H1 (cell line): ENCODE results near the gene TBC1D32. TPM values are rescaled to one million over a fixed set of nuclear protein-coding genes. Genes with fewer than 3 reads are reported as not detected.

Experiments
- CTCF ChIA-PET: fragments of 300-600 bp; sonication (Branson Sonifier 250); formaldehyde crosslinking; loops from one replicate; lab custom pipeline; 2021; ENCODE audit not compliant: partially characterized antibody; lab: Charles Lee
- POLR2A ChIA-PET: fragments of 300-600 bp; sonication (Branson Sonifier 250); formaldehyde crosslinking; loops from one replicate; lab custom pipeline; 2021; ENCODE audit warnings: inconsistent platforms; ENCODE audit not compliant: partially characterized antibody; lab: Charles Lee
- DNase-seq, 2 experiments: peaks; one replicate each; pipeline versions ENCODE4 v3.0.0 to v3.0.0-alpha.2; 2010 to 2022; ENCODE audit warnings: low spot score in 2 of 2, low read depth in 1 of 2, mixed read lengths in 1 of 2
- FAIRE-seq: peaks from 2 replicates; lab custom pipeline; 2011; peaks lifted over from hg19 to GRCh38; lab: Jason Lieb, UNC
- H2AFZ ChIP-seq: 2 replicates; pipeline ENCODE4 v1.8.1; 2012; ENCODE audit warnings: low read length, inconsistent platforms
- H2AK5ac ChIP-seq: 2 replicates; pipeline ENCODE4 v1.6.1; 2013; ENCODE audit warnings: low read depth, low read length
- H2BK120ac ChIP-seq: replicated peaks from 2 replicates; pipeline ENCODE3; 2013; ENCODE audit warnings: low read depth, low read length, inconsistent platforms
- H2BK12ac ChIP-seq: 2 replicates; pipeline ENCODE4 v1.6.1; 2013; ENCODE audit warnings: low read depth, low read length
- H2BK15ac ChIP-seq: 2 replicates; pipeline ENCODE4 v1.6.1; 2013; ENCODE audit warnings: low read length
- H2BK20ac ChIP-seq: 2 replicates; pipeline ENCODE4 v1.6.1; 2013; ENCODE audit warnings: low read length
- H2BK5ac ChIP-seq: 2 replicates; pipeline ENCODE4 v1.6.1; 2013; ENCODE audit warnings: low read depth, low read length
- H3K14ac ChIP-seq: 2 replicates; pipeline ENCODE4 v1.6.1; 2013; ENCODE audit warnings: inconsistent platforms; ENCODE audit not compliant: insufficient read length
- H3K18ac ChIP-seq: 2 replicates; pipeline ENCODE4 v1.6.1; 2013; ENCODE audit warnings: low read length; ENCODE audit errors: extremely low read depth
- H3K23ac ChIP-seq: 2 replicates; pipeline ENCODE4 v1.6.1; 2013; ENCODE audit warnings: inconsistent platforms; ENCODE audit not compliant: insufficient read length
- H3K23me2 ChIP-seq: 2 replicates; pipeline ENCODE4 v1.6.1; 2013; ENCODE audit warnings: low read depth, low read length
- H3K27ac ChIP-seq: 2 replicates; pipeline ENCODE4 v1.6.1; 2011; ENCODE audit warnings: low read depth, low read length, inconsistent platforms
- H3K27me3 ChIP-seq, 4 experiments: replicated peaks in 1 of 4; 1 replicate in 1 of 4; 2 replicates in 3 of 4; pipeline versions ENCODE4 v1.6.1 to v1.8.1; 2011 to 2013; ENCODE audit warnings: low read length in 3 of 4, mild to moderate bottlenecking in 3 of 4, inconsistent platforms in 2 of 4, mixed read lengths in 2 of 4, moderate library complexity in 1 of 4; ENCODE audit not compliant: control insufficient read depth in 3 of 4, insufficient read depth in 3 of 4; ENCODE audit errors: extremely low read depth in 1 of 4
- H3K36me3 ChIP-seq, 4 experiments: 2 replicates each; pipeline versions ENCODE4 v1.6.1 to v1.8.1; 2011 to 2013; ENCODE audit warnings: mild to moderate bottlenecking in 4 of 4, low read length in 3 of 4, moderate library complexity in 2 of 4, control low read depth in 1 of 4, inconsistent platforms in 1 of 4; ENCODE audit not compliant: insufficient read depth in 4 of 4, control insufficient read depth in 2 of 4
- H3K4ac ChIP-seq: replicated peaks from 2 replicates; pipeline ENCODE3; 2013; ENCODE audit warnings: low read length, low read depth, mixed read lengths, inconsistent platforms; ENCODE audit not compliant: insufficient read length
- H3K4me1 ChIP-seq, 4 experiments: replicated peaks in 1 of 4; 1 replicate in 1 of 4; 2 replicates in 3 of 4; pipeline versions ENCODE4 v1.6.1 to v1.8.1; 2011 to 2013; ENCODE audit warnings: low read length in 3 of 4, inconsistent platforms in 2 of 4, mixed read lengths in 1 of 4; ENCODE audit not compliant: insufficient read depth in 4 of 4, control insufficient read depth in 3 of 4
- H3K4me2 ChIP-seq, 2 experiments: 2 replicates each; pipeline versions ENCODE4 v1.6.1 to v1.8.1; 2011 to 2013; ENCODE audit warnings: low read depth in 2 of 2, low read length in 2 of 2, control low read depth in 1 of 2, inconsistent platforms in 1 of 2, mild to moderate bottlenecking in 1 of 2; ENCODE audit not compliant: insufficient read depth in 1 of 2
- H3K4me3 ChIP-seq, 4 experiments: fragments of 200-600, 300-600 bp in 1 of 4; sonication (generic), shearing (Covaris generic), sonication (Bioruptor Twin) in 1 of 4; 2 replicates each; pipeline versions ENCODE4 v1.5.1 to v1.8.1; 2011 to 2016; ENCODE audit warnings: low read length in 4 of 4, low read depth in 3 of 4, control low read depth in 2 of 4, inconsistent platforms in 2 of 4, mild to moderate bottlenecking in 2 of 4, mixed read lengths in 1 of 4, moderate library complexity in 1 of 4; ENCODE audit not compliant: insufficient read depth in 2 of 4; ENCODE audit errors: extremely low read depth in 1 of 4
- H3K56ac ChIP-seq: replicated peaks from 2 replicates; pipeline ENCODE3; 2013; ENCODE audit warnings: low read depth, mild to moderate bottlenecking, mixed read lengths, low read length, inconsistent platforms; ENCODE audit not compliant: insufficient read length
- H3K79me1 ChIP-seq: 2 replicates; pipeline ENCODE4 v1.6.1; 2013; ENCODE audit warnings: low read depth, low read length, control low read depth
- H3K79me2 ChIP-seq, 2 experiments: 2 replicates each; pipeline versions ENCODE4 v1.6.1 to v1.8.1; 2012 to 2013; ENCODE audit warnings: low read length in 2 of 2, mild to moderate bottlenecking in 2 of 2, inconsistent platforms in 1 of 2; ENCODE audit not compliant: insufficient read depth in 2 of 2, control insufficient read depth in 1 of 2
- H3K9ac ChIP-seq, 4 experiments: replicated peaks in 1 of 4; 1 replicate in 1 of 4; 2 replicates in 3 of 4; pipeline versions ENCODE4 v1.6.1 to v1.8.1; 2011 to 2013; ENCODE audit warnings: low read depth in 3 of 4, low read length in 3 of 4, control low read depth in 2 of 4, mild to moderate bottlenecking in 2 of 4, moderate library complexity in 2 of 4, inconsistent platforms in 1 of 4; ENCODE audit errors: extremely low read depth in 1 of 4
- H3K9me3 ChIP-seq, 2 experiments: 2 replicates each; pipeline versions ENCODE4 v1.6.1 to v1.8.1; 2012 to 2013; ENCODE audit warnings: mild to moderate bottlenecking in 2 of 2, moderate library complexity in 2 of 2, control low read depth in 1 of 2, inconsistent platforms in 1 of 2, low read depth in 1 of 2, low read length in 1 of 2, mixed read lengths in 1 of 2; ENCODE audit not compliant: insufficient read depth in 2 of 2
- H4K20me1 ChIP-seq, 2 experiments: replicated peaks in 1 of 2; 2 replicates each; pipeline versions ENCODE3 to v1.8.1; 2011 to 2013; ENCODE audit warnings: inconsistent platforms in 2 of 2, low read length in 2 of 2, mild to moderate bottlenecking in 1 of 2; ENCODE audit not compliant: insufficient read depth in 2 of 2, control insufficient read depth in 1 of 2
- H4K5ac ChIP-seq: 2 replicates; pipeline ENCODE4 v1.6.1; 2013; ENCODE audit warnings: low read length, low read depth, mixed read lengths, inconsistent platforms; ENCODE audit not compliant: insufficient read length
- H4K8ac ChIP-seq: 2 replicates; pipeline ENCODE4 v1.8.0; 2013; ENCODE audit warnings: mild to moderate bottlenecking, moderate library complexity, low read length, inconsistent platforms; ENCODE audit not compliant: insufficient read depth; ENCODE audit errors: extremely low read depth
- H4K91ac ChIP-seq: replicated peaks from 2 replicates; pipeline ENCODE3; 2013; ENCODE audit warnings: low read length, mixed read lengths, inconsistent platforms; ENCODE audit not compliant: insufficient read length
- CBX8 ChIP-seq: fragments of 300-800, 300-1000 bp; sonication (generic); IDR thresholded peaks from 2 replicates; pipeline ENCODE4 v1.7.1; 2016; ENCODE audit warnings: low read depth, low read length, borderline replicate concordance
- CHD1 ChIP-seq: IDR thresholded peaks from 2 replicates; pipeline ENCODE4 v1.6.1; 2012; ENCODE audit warnings: low read depth, low read length, improper control_type of control experiment
- CHD2 ChIP-seq: IDR thresholded peaks from 2 replicates; pipeline ENCODE4 v1.6.1; 2012; ENCODE audit warnings: low read length, improper control_type of control experiment
- CTCF ChIP-seq, 3 experiments: IDR thresholded peaks; 1 replicate in 2 of 3; 2 replicates in 1 of 3; pipeline versions ENCODE4 v1.5.1 to v1.6.1; 2011; ENCODE audit warnings: low read length in 3 of 3, mild to moderate bottlenecking in 3 of 3, inconsistent platforms in 2 of 3, low read depth in 1 of 3, moderate library complexity in 1 of 3; ENCODE audit not compliant: insufficient read depth in 1 of 3; ENCODE audit errors: control extremely low read depth in 1 of 3
- EP300 ChIP-seq, 2 experiments: IDR thresholded peaks; 1 replicate in 1 of 2; 2 replicates in 1 of 2; pipeline ENCODE4 v1.6.1; 2011 to 2012; ENCODE audit warnings: low read depth in 2 of 2, low read length in 2 of 2, mild to moderate bottlenecking in 2 of 2, borderline replicate concordance in 1 of 2, inconsistent platforms in 1 of 2, moderate library complexity in 1 of 2
- GABPA ChIP-seq: IDR thresholded peaks from 2 replicates; pipeline ENCODE4 v1.6.1; 2011; ENCODE audit warnings: mild to moderate bottlenecking, low read length, moderate library complexity, borderline replicate concordance; ENCODE audit not compliant: insufficient read depth
- KDM1A ChIP-seq: fragments of 200-600, 300-600 bp; sonication (generic); IDR thresholded peaks from 2 replicates; pipeline ENCODE4 v1.7.1; 2016; ENCODE audit warnings: mild to moderate bottlenecking, low read length, borderline replicate concordance
- SP2 ChIP-seq: IDR thresholded peaks from 2 replicates; pipeline ENCODE4 v1.6.1; 2012; ENCODE audit warnings: mild to moderate bottlenecking, low read length, inconsistent platforms
- SRF ChIP-seq: IDR thresholded peaks from 2 replicates; pipeline ENCODE4 v1.6.1; 2011; ENCODE audit warnings: mild to moderate bottlenecking, low read depth, low read length, moderate library complexity
- TAF7 ChIP-seq: optimal IDR thresholded peaks from 2 replicates; pipeline ENCODE3; 2011; ENCODE audit warnings: low read depth, mild to moderate bottlenecking, inconsistent platforms, low read length, moderate library complexity, borderline replicate concordance
- TCF12 ChIP-seq: IDR thresholded peaks from 2 replicates; pipeline ENCODE4 v1.6.1; 2011; ENCODE audit warnings: low read depth, mild to moderate bottlenecking, low read length
- ZNF274 ChIP-seq: IDR thresholded peaks from 2 replicates; pipeline ENCODE4 v1.7.0; 2012; ENCODE audit warnings: low read length, borderline replicate concordance; ENCODE audit errors: extremely low read depth
- WGBS, 2 experiments: shearing (Covaris generic) in 1 of 2; methylation state at CpG; one replicate each; pipeline versions ENCODE4 v1.1.6 to v1.1.7; 2013 to 2015; ENCODE audit warnings: low lambda C conversion rate in 2 of 2, mixed read lengths in 2 of 2, inconsistent platforms in 1 of 2, low coverage in 1 of 2, missing lambda C conversion rate in 1 of 2; ENCODE audit not compliant: insufficient replicate concordance in 2 of 2, insufficient coverage in 1 of 2, insufficient read length in 1 of 2; ENCODE audit errors: extremely low coverage in 1 of 2, missing lambda C conversion rate in 1 of 2; 5-methylcytosine and 5-hydroxymethylcytosine counted together
- polyA plus RNA-seq, 7 experiments: library from polyadenylated mRNA; depleted of rRNA in 3 of 7; stranded (reverse) in 5 of 7; unstranded in 2 of 7; fragments of >200 nt in 5 of 7; fragments of 200-250 nt in 2 of 7; gene quantifications; 1 replicate in 5 of 7; 2 replicates in 1 of 7; 4 replicates in 1 of 7; pipeline versions ENCODE4 v1.2.1 to v1.2.3, GENCODE V29; 2011 to 2013; ENCODE audit warnings: missing spikeins in 2 of 7, mixed read lengths in 2 of 7
- total RNA-seq: library from RNA; stranded (reverse); fragmentation: NEBNext Ultra II Directional; extraction: Animal tissue kit (Norgen Biotek cat#: 25700); gene quantifications from 2 replicates; pipeline ENCODE4 v1.2.1, GENCODE V29; 2021

TBC1D32 gene
- total and polyA plus RNA-seq, 2 of the 8 experiments (the other 6 are each of a cell fraction or from before 2014, with no cell fraction given), result 5.3 to 7.1 TPM

DNA sequence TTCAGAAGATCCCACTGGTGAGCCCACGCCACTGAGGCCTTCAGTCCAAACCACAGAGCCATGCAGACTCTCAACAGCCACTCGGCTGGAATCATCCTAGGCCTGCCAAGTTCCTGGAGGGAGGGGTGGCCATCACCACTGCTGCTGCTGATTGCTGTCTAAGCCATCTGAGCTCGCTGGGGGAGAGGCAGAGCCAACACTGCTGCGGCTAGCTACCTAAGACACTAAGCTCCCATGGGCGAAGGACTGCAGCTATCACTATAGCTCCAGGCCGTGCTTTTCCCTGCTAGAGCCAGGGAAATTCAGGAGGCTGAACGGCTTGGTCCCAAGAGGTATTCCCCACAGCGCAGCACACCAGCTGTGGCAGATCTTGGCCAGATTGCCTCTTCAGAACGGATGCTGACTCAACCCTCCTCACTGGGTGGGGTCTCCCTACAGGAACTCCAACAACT lies 73.6 kb downstream of the TBC1D32 start:
- no peak overlapping the region for H2BK120ac ChIP-seq
- CTCF ChIA-PET, result no interaction called here
- no peak overlapping the region for H3K56ac ChIP-seq
- no peak overlapping the region for H2BK5ac ChIP-seq
- no peak overlapping the region for H4K91ac ChIP-seq
- H2BK15ac ChIP-seq, result no peak overlapping the region
- no peak overlapping the region for H3K18ac ChIP-seq
- H2AK5ac ChIP-seq, result no peak overlapping the region
- H4K5ac ChIP-seq, result no peak overlapping the region
- POLR2A ChIA-PET, result no interaction called here
- WGBS, 2 experiments, result 92% methylated on average over 9 of the region's 9 CpGs; no CpG with 5 or more reads in 1 of the 2 experiments
- no peak overlapping the region for H3K4me3 ChIP-seq
- DNase-seq, result no peak
- H3K23me2 ChIP-seq, result no peaks in the 10 kb centered on the region
- H3K27me3 ChIP-seq, result no peaks in the 10 kb centered on the region
- H2AFZ ChIP-seq, result no peak overlapping the region
- H3K9me3 ChIP-seq, result peaks cover 0 to 6% of the 10 kb centered on the region in 2 experiments; a peak in 2 of 4 replicates
- H3K36me3 ChIP-seq, result no peaks in the 10 kb centered on the region
- FAIRE-seq, result no peak
- no peaks in the 10 kb centered on the region for H3K79me1 ChIP-seq
- H3K27ac ChIP-seq, result no peak overlapping the region
- no peak overlapping the region for H3K14ac ChIP-seq
- no peak overlapping the region for H3K9ac ChIP-seq
- no peak overlapping the region for H3K4ac ChIP-seq
- H4K8ac ChIP-seq, result no peak overlapping the region
- no peaks in the 10 kb centered on the region for H3K4me1 ChIP-seq
- H3K79me2 ChIP-seq, result no peaks in the 10 kb centered on the region
- H3K4me2 ChIP-seq, result no peak overlapping the region
- no peak overlapping the region for H2BK12ac ChIP-seq
- no peak overlapping the region for H3K23ac ChIP-seq
- no peak overlapping the region for H2BK20ac ChIP-seq
- no peaks in the 10 kb centered on the region for H4K20me1 ChIP-seq
- no peak for TF ChIP-seq TAF7
- TF ChIP-seq SP2, result no peak
- TF ChIP-seq ZNF274, result no peak
- no peak for TF ChIP-seq SRF
- no peak for TF ChIP-seq CTCF (IDR thresholded peaks at IDR 0.05; ENCODE audit: control extremely low read depth in 1 of 3, insufficient read depth in 1 of 3, low read depth in 1 of 3, low read length in 3 of 3)
- TF ChIP-seq TCF12, result no peak
- TF ChIP-seq CHD2, result no peak
- TF ChIP-seq CBX8, result no peak
- TF ChIP-seq KDM1A, result no peak
- no peak for TF ChIP-seq CHD1
- no peak for TF ChIP-seq EP300 (IDR thresholded peaks at IDR 0.05; ENCODE audit: borderline replicate concordance in 1 of 2, low read depth in 2 of 2, low read length in 2 of 2)
- TF ChIP-seq GABPA, result no peak
